ENCODE results near the gene STRA6.
A peak's percentile ranks its signal among the peaks of the same experiment; 100 is the strongest.

Gene STRA6

GRCh38 chr15:74206801-74207281, 4.3 kb upstream of the STRA6 start:
- DNase-seq: no peak

- no peak for DNase-seq
These were observed 3.0 kb upstream of the STRA6 start for GRCh38 chr15:74205582-74205947.

DNA sequence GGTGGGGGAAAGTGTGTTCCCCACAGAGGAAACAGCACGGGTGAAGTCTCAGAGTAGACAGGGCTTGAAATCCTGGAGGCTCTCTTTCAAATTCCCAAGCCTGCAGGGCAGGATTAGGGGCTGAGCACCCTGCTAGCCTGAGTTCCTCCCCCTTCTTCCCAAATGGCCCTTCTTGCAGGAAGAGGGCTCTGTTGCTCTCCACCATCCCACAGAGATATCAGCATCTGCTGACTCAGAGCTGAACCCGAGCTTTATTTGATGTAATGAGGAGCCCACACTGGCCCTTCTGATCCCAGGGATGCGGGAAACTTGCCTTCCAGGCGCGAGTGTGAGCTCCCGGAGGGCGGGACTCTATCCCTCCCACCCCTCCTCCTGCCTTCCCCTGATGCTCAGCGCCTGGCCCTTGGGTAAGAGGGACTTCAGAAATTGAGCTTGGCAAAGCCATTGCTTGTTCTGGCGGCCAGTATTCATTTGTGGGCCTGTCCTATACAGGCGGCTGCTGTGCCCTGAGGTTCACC, 1.4 kb upstream of the STRA6 start:
- DNase-seq: no peak

DNA sequence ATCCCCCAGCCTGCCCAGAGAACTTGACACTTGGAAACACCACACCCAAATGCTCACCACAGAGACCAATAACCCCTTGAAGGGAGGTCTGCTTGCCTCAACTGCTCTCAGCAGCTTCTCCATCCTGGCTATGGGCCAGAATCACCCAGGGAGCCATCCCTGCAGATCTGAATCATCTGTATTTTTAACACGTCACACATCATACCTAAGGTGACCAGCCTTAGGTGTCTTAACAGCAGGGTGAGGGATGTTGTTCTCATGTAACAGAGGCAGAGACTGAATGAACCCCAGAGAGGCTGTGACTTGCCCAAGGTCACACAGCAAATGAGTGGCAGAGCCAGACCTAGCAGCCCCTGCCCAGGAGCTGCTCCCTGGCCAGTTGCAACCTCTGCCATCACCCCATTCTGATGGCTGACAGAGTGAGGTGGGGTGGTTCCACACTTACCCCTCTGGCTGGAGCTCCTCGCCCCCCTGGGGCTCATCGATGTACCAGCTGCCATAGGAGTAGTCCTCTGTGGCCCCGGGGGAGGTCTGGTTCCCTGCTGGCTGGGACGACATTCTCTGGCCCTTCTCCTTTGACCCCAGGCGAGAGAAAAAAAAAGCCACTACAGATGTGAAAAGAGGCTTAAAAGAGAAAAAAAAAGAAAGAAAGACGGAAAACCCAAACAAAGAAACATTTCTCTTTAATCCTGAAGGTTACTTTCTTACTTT, 722 bp downstream of the STRA6 start:
- no peak for DNase-seq

- no peak for DNase-seq
These were observed 1.6 kb downstream of the STRA6 start for GRCh38 chr15:74200871-74201419.

- DNase-seq: peak; percentile 9 to 19
These were observed 2.2 kb downstream of the STRA6 start for GRCh38 chr15:74200412-74200815.

DNA sequence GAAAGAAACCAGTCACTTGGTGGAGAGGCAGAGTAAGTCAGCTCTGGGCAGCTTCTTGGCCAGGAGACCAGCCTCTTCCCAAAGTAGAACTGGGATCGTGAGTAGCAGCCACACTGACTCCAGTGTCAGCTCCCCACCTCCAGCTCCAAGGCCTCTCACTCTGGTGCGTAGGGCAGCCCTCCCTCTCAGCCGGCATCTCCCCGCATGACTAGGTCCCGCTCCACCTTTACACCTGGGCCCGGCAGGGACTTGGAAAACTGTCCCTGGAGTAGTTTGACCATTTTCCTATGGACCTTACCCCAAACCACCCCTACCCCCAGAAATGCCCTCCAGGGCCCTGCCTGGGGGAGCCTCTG, 3.3 kb downstream of the STRA6 start:
- no peak for DNase-seq

DNA sequence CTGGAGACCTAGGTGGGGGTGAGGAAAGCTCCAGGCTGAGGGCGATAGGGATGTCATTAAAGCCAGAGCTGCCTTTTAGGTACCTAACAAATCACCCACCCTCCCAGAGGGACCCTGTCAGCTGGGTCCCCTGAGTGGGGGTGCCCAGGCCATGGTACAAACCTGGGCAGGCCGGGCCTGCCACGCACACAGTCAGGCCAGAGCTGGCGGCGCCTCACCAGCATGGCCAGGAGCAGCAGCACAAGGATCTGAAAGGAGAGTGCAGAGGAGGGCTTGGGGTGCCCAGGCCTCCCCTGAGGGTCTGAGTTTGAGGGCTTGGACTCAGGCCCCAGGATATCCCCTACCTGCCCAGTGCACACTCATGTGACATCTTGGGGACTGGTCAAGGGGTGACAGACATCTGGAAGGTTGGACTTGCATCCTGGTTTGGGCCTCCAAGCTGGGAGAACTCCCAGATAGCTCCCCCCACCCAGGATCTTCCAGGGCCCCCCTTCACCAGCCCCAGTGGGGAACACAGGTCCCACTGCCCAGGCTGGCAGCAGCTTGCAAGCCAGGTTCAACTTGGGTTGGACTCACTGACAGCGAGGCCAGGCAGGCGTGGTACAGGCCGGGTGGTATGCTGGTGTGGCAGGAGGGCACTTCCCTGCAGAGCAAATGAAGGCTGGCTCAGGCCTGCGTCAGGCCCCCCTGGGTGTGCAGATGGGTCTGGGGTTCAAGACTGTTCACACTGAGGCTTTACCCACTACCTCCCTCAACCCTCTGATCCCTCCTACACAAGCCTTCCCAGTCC, 5.2 kb downstream of the STRA6 start:
- DNase-seq: no peak

DNA sequence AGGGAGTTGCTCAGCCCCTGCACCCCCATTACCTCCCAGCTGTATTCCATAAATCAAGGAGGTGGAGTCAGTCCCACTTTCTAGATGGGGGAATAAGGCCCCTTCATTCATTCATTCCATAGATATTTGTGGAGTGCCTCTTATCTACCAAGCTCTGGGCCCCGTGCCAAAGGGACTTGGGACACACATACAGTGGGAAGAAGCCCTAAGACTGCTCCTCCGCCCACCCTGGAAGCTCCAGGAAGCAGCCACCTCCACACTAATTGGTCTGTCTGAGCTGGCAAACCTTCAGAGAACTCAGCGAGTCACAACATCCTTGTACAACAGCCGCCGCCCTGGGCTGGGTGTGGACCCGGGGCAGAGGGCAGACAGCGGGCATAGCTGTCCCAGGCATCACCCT, 6.4 kb downstream of the STRA6 start:
- no peak for DNase-seq

DNA sequence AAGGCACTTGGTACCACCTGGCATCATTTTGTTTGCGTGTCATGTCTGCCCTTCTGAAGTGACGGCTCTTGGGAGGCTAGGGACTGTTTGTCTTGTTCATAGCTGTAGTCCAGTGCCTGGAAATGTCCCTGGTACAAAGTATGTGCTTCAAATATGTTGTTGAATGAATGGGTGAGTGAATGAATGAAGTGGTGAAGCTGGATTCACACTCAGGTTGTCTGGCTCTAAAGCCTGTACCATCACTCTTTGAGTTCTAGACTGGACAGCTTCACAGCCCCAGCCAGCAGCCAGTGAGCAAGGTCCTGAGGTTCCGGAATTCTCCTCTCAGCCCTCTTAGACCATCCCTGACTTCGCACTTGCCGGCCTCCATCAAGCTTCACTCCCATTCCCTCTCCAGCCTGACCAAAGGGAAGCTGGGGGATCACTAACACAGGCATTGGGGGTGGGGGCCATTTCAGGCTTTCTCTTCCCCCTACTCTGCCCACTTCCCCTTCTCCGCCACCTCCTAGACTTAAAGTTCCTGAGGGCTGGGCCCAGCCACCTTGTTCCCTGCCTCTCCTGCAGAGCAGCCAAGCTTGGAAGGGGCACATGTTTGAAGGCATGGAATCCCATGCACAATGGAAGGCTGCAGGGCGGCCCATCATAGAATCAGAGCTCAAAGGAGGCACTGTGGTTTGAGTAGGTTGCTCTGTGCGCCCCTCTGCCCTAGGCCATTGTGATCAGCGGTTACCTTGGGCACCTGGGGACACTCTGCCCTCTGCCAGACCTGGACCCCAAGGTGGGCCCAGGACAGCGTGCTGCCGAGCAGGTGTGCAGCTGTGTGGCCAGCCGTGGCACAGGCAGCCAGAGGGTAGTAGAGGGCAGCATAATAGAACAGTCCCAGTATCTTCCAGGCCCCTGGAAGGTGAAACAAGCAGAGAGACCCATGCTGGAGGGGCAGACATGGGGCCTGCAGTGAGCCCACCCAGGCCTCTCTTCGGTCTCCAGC, 7.7 kb downstream of the STRA6 start:
- no peak for DNase-seq

GRCh38 chr15:74193905-74194304, 8.7 kb downstream of the STRA6 start:
- DNase-seq: no peak

GRCh38 chr15:74193299-74193718, 9.3 kb downstream of the STRA6 start:
- no peak for DNase-seq

DNA sequence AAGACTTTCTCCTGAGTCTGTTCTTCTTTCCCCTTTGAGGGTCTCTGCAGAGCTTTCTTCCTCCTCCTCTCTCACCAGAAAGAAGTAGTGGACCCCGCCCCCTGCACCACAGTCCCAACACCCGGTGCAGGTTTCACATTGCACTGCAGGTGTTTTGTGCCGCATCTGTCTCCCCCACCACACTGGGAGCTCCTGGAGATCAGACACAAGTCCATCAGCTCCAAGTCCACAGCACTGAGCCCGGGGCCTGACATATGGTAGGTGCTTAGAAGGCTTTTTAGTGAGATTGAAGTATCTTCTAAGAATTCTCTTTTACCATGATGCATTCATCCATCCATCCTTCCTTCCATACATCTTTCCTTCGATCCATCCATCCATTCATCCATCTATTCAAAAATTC, 9.8 kb downstream of the STRA6 start:
- no peak for DNase-seq

- no peak for DNase-seq
These were observed 10.8 kb downstream of the STRA6 start for GRCh38 chr15:74191798-74192197.

- DNase-seq: no peak
These were observed 14.4 kb downstream of the STRA6 start for GRCh38 chr15:74188216-74188615.

- no peak for DNase-seq
These were observed 16.8 kb downstream of the STRA6 start for GRCh38 chr15:74185710-74186348.

- DNase-seq: no peak
These were observed 17.9 kb downstream of the STRA6 start for GRCh38 chr15:74184582-74185091.

GRCh38 chr15:74182131-74182530, 20.5 kb downstream of the STRA6 start:
- DNase-seq: no peak

GRCh38 chr15:74180881-74181602, 21.5 kb downstream of the STRA6 start:
- no peak for DNase-seq

DNA sequence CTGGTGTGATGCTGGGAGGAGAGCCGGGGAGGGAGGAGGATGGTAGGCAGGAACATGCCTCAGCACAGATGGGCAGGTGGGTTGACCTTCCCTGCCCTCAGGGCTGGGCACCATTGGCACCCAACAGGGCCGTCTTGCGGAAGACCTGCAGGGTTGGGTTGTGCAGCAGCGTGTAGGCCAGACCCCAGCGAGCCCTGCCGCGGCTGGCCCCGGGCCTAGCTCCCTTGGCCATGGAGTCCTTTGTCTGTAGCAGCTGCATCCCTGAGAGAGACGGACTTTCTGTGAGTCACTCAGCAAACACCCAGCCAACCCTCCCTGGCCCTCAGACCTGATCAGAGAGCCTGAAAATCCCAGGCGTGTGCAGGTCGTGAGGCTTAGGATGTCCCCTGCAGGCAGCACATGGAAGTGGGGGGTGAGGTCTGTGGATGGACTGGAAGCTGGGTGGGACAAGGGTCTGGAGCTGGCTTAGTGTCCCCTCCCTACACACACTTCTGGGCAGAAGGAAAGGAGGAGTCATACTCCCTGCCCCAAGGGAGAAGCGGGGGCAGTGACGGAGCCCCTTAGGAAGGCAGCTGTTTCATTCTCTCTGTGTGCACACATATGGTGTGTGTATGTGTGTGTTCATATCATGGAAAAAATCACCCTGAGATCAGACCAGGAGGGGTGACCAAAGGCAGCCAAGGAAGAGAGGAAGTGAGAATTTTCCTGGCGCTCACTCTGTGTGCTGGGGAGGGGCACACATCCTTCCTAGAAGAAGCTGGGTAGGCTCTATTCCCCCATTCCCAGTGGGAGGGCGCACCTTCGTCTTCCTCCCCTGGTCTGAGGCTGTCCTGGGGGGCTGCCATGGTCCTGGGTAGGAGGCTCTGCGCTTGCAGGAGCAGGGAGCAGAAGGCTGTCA, 22.4 kb downstream of the STRA6 start:
- DNase-seq: no peak

All from AML-193 (cell line).